Liver (tissue), 9 donors: ENCODE data around the gene TMEM163. TPM values are rescaled to one million over a fixed set of nuclear protein-coding genes. Genes with fewer than 3 reads are reported as not detected.

Experiments used
- DNase-seq: peaks from one replicate; pipeline ENCODE4 v3.0.0-alpha.2; 2017; ENCODE audit warnings: low spot score
- H3K27ac ChIP-seq, 2 donors: one replicate each; pipeline ENCODE4 v1.7.0; 2013; ENCODE audit warnings: inconsistent platforms in 2 of 2, low read length in 2 of 2, control low read depth in 1 of 2, low read depth in 1 of 2, mild to moderate bottlenecking in 1 of 2
- H3K27me3 ChIP-seq, 4 donors: one replicate each; pipeline versions ENCODE4 v1.6.1 to v1.7.0; 2013; ENCODE audit warnings: low read length in 3 of 4, inconsistent platforms in 1 of 4, mild to moderate bottlenecking in 1 of 4, moderate library complexity in 1 of 4; ENCODE audit not compliant: control insufficient read depth in 4 of 4, insufficient read depth in 4 of 4
- H3K36me3 ChIP-seq, 4 donors: one replicate each; pipeline versions ENCODE4 v1.6.1 to v1.7.0; 2013; ENCODE audit warnings: low read length in 3 of 4, mild to moderate bottlenecking in 3 of 4, low read depth in 1 of 4, moderate library complexity in 1 of 4; ENCODE audit not compliant: control insufficient read depth in 4 of 4, insufficient read depth in 3 of 4
- H3K4me1 ChIP-seq, 4 donors: one replicate each; pipeline versions ENCODE4 v1.6.1 to v1.7.0; 2013; ENCODE audit warnings: low read length in 3 of 4, mild to moderate bottlenecking in 3 of 4, moderate library complexity in 1 of 4; ENCODE audit not compliant: control insufficient read depth in 4 of 4, insufficient read depth in 4 of 4
- H3K4me3 ChIP-seq, 3 donors: one replicate each; pipeline versions ENCODE4 v1.6.1 to v1.7.0; 2013; ENCODE audit warnings: low read length in 3 of 3, control low read depth in 1 of 3, low read depth in 1 of 3, mild to moderate bottlenecking in 1 of 3
- H3K9ac ChIP-seq, 2 donors: one replicate each; pipeline ENCODE4 v1.7.0; 2013; ENCODE audit warnings: low read length in 2 of 2, mild to moderate bottlenecking in 2 of 2, moderate library complexity in 2 of 2, control low read depth in 1 of 2, low read depth in 1 of 2
- H3K9me3 ChIP-seq, 4 donors: one replicate each; pipeline versions ENCODE4 v1.6.1 to v1.7.0; 2013; ENCODE audit warnings: low read length in 3 of 4; ENCODE audit not compliant: control insufficient read depth in 4 of 4
- EGR1 ChIP-seq, 2 donors: IDR thresholded peaks; 2 replicates each; pipeline ENCODE4 v1.6.1; 2016 to 2018; ENCODE audit warnings: antibody characterized with exemption in 2 of 2, low read depth in 2 of 2
- FOXA1 ChIP-seq: IDR thresholded peaks from 2 replicates; pipeline ENCODE4 v1.6.1; 2016; ENCODE audit warnings: antibody characterized with exemption
- FOXA2 ChIP-seq: IDR thresholded peaks from 2 replicates; pipeline ENCODE4 v1.6.1; 2016; ENCODE audit warnings: antibody characterized with exemption
- GABPA ChIP-seq, 2 donors: IDR thresholded peaks in 1 of 2; conservative IDR thresholded peaks in 1 of 2; 2 replicates each; pipeline ENCODE4 v1.6.1; 2016; ENCODE audit warnings: antibody characterized with exemption in 2 of 2, mild to moderate bottlenecking in 1 of 2, moderate library complexity in 1 of 2
- HNF4A ChIP-seq, 2 donors: conservative IDR thresholded peaks; 2 replicates each; pipeline ENCODE4 v1.6.1; 2016; ENCODE audit warnings: antibody characterized with exemption in 2 of 2, mild to moderate bottlenecking in 2 of 2
- HNF4G ChIP-seq: IDR thresholded peaks from 2 replicates; pipeline ENCODE4 v1.6.1; 2016; ENCODE audit warnings: antibody characterized with exemption
- JUND ChIP-seq, 2 donors: IDR thresholded peaks; 2 replicates each; pipeline ENCODE4 v1.6.1; 2016; ENCODE audit warnings: antibody characterized with exemption in 2 of 2
- NR2F2 ChIP-seq: IDR thresholded peaks from 2 replicates; pipeline ENCODE4 v1.6.1; 2016; ENCODE audit warnings: antibody characterized with exemption
- RAD21 ChIP-seq, 2 donors: IDR thresholded peaks; 2 replicates each; pipeline ENCODE4 v1.6.1; 2016; ENCODE audit warnings: antibody characterized with exemption in 2 of 2, mild to moderate bottlenecking in 2 of 2
- REST ChIP-seq: IDR thresholded peaks from 2 replicates; pipeline ENCODE4 v1.6.1; 2016; ENCODE audit warnings: antibody characterized with exemption, mild to moderate bottlenecking
- RXRA ChIP-seq, 2 donors: IDR thresholded peaks; 2 replicates each; pipeline ENCODE4 v1.6.1; 2017 to 2018; ENCODE audit warnings: antibody characterized with exemption in 2 of 2, mild to moderate bottlenecking in 1 of 2
- SP1 ChIP-seq: IDR thresholded peaks from 2 replicates; pipeline ENCODE4 v1.6.1; 2018; ENCODE audit warnings: antibody characterized with exemption, mild to moderate bottlenecking
- TAF1 ChIP-seq: conservative IDR thresholded peaks from 2 replicates; pipeline ENCODE4 v1.6.1; 2016; ENCODE audit warnings: antibody characterized with exemption, mild to moderate bottlenecking
- YY1 ChIP-seq: IDR thresholded peaks from 2 replicates; pipeline ENCODE4 v1.6.1; 2016; ENCODE audit warnings: antibody characterized with exemption, mild to moderate bottlenecking
- WGBS: extraction: QIAGEN DNeasy Blood & Tissue Kit; methylation state at CpG from one replicate; pipeline ENCODE4 v1.1.7; 2013; 5-methylcytosine and 5-hydroxymethylcytosine counted together
- polyA plus RNA-seq, 2 donors: library from polyadenylated mRNA; stranded (reverse) in 1 of 2; unstranded in 1 of 2; fragments of 200-250 nt in 1 of 2; fragments of >200 nt in 1 of 2; fragmentation: Nextera tagmentation in 1 of 2; extraction: Ambion mirVana in 1 of 2; gene quantifications; one replicate each; pipeline versions ENCODE4 v1.2.1 to v1.2.3, GENCODE V29; 2013 to 2015
- total RNA-seq, 2 donors: library from RNA; depleted of rRNA; stranded (reverse); fragments of >200 nt; gene quantifications; one replicate each; pipeline ENCODE4 v1.2.3, GENCODE V29; 2014
- TF ChIP-seq, protein P1 (sequence below): IDR thresholded peaks from 2 replicates; pipeline ENCODE4 v1.6.1; 2016; ENCODE audit warnings: antibody characterized with exemption
- TF ChIP-seq, protein P2 (sequence below): fragments of 150-350 bp; IDR thresholded peaks from 2 replicates; pipeline ENCODE4 v1.5.1; 2017; ENCODE audit warnings: improper control_type of control experiment, low read depth, low read length; ENCODE audit not compliant: missing input control
- TF ChIP-seq, protein P3 (sequence below): IDR thresholded peaks from 2 replicates; pipeline ENCODE4 v1.6.1; 2016; ENCODE audit warnings: antibody characterized with exemption
- TF ChIP-seq, protein P4 (sequence below): IDR thresholded peaks from 2 replicates; pipeline ENCODE4 v1.6.1; 2016; ENCODE audit warnings: antibody characterized with exemption
- donor health status: healthy.
- donor health status: healthy.
- donor health status: healthy.
- donor health status: healthy.
- donor health status: healthy.

The TMEM163 gene
- total and polyA plus RNA-seq, 4 donors = 0.08 to 0.48 (median 0.25) TPM

DNA sequence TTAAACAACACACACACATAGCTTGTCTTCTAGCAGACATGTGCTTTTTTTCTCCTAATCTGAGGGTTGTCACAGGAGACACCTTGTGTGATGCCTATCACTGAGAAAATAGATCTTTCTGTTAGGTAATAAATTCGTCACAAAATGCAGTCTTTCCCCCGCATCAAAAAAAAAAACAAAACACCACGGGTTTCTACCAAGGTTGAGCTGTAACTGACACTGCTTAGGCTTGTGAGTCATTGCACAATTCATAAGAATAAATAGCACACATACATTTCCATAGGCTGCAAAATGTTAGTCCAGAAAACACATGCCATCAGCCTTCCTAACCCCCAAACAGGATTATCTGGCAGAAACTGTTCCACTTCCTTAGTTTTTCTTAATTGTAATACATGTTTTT is 6.5 kb downstream of the TMEM163 start:
- H3K9ac ChIP-seq = no peak overlapping the region
- no peak for DNase-seq
- TF ChIP-seq, protein P1, sequence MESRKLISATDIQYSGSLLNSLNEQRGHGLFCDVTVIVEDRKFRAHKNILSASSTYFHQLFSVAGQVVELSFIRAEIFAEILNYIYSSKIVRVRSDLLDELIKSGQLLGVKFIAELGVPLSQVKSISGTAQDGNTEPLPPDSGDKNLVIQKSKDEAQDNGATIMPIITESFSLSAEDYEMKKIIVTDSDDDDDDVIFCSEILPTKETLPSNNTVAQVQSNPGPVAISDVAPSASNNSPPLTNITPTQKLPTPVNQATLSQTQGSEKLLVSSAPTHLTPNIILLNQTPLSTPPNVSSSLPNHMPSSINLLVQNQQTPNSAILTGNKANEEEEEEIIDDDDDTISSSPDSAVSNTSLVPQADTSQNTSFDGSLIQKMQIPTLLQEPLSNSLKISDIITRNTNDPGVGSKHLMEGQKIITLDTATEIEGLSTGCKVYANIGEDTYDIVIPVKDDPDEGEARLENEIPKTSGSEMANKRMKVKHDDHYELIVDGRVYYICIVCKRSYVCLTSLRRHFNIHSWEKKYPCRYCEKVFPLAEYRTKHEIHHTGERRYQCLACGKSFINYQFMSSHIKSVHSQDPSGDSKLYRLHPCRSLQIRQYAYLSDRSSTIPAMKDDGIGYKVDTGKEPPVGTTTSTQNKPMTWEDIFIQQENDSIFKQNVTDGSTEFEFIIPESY = no peak
- TF ChIP-seq, protein P2, sequence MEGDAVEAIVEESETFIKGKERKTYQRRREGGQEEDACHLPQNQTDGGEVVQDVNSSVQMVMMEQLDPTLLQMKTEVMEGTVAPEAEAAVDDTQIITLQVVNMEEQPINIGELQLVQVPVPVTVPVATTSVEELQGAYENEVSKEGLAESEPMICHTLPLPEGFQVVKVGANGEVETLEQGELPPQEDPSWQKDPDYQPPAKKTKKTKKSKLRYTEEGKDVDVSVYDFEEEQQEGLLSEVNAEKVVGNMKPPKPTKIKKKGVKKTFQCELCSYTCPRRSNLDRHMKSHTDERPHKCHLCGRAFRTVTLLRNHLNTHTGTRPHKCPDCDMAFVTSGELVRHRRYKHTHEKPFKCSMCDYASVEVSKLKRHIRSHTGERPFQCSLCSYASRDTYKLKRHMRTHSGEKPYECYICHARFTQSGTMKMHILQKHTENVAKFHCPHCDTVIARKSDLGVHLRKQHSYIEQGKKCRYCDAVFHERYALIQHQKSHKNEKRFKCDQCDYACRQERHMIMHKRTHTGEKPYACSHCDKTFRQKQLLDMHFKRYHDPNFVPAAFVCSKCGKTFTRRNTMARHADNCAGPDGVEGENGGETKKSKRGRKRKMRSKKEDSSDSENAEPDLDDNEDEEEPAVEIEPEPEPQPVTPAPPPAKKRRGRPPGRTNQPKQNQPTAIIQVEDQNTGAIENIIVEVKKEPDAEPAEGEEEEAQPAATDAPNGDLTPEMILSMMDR = no peak
- TF ChIP-seq EGR1 (IDR thresholded peaks at IDR 0.05; ENCODE audit: low read depth in 2 of 2) = no peak
- TF ChIP-seq, protein P3, sequence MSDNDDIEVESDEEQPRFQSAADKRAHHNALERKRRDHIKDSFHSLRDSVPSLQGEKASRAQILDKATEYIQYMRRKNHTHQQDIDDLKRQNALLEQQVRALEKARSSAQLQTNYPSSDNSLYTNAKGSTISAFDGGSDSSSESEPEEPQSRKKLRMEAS = no peak
- TF ChIP-seq FOXA1 = no peak
- TF ChIP-seq HNF4G = no peak
- no peak for TF ChIP-seq RAD21 (IDR thresholded peaks at IDR 0.05)
- no peak for TF ChIP-seq TAF1
- TF ChIP-seq JUND (IDR thresholded peaks at IDR 0.05) = no peak
- no peaks in the 10 kb centered on the region for H3K36me3 ChIP-seq
- H3K4me3 ChIP-seq = no peak overlapping the region
- no peaks in the 10 kb centered on the region for H3K4me1 ChIP-seq
- WGBS = 45% methylated on average over 3 of the region's 3 CpGs
- H3K27ac ChIP-seq = no peak overlapping the region
- H3K9me3 ChIP-seq = no peaks in the 10 kb centered on the region
- H3K27me3 ChIP-seq = peaks cover 0 to 14% (median 5%) of the 10 kb centered on the region in 4 donors

DNA sequence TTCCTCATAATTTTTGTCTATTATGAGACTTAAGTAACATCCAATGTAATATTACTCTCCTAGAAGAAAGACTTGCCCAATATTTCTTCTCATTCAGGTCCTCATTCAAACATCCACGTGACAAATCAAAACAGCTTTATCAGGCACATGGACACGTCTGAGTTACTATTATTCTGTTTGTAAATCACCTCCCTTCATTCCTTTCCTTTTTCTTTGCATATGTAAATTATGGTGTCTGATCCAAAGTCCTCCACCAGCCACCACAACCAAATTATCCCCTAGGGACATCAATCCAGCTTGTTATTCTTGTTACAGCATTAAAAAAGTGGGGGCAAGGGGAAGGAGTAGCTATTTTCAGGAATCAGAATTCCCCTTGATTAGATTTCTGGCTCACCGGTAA is 7.1 kb downstream of the TMEM163 start:
- TF ChIP-seq, protein P3 = no peak
- TF ChIP-seq, protein P4, sequence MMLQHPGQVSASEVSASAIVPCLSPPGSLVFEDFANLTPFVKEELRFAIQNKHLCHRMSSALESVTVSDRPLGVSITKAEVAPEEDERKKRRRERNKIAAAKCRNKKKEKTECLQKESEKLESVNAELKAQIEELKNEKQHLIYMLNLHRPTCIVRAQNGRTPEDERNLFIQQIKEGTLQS = no peak
- TF ChIP-seq YY1 (no peak), EGR1 (IDR thresholded peaks at IDR 0.05; ENCODE audit: low read depth in 2 of 2) (no peak), FOXA2 (no peak), RXRA (IDR thresholded peaks at IDR 0.05) (no peak), REST (no peak), RAD21 (IDR thresholded peaks at IDR 0.05) (no peak), NR2F2 (no peak), TAF1 (no peak), JUND (IDR thresholded peaks at IDR 0.05) (no peak), GABPA (IDR thresholded peaks at IDR 0.05 in 1 of 2, conservative IDR thresholded peaks at IDR 0.05 in 1 of 2) (no peak), SP1 (no peak), FOXA1 (no peak), HNF4A (conservative IDR thresholded peaks at IDR 0.05) (no peak), HNF4G (no peak)
- TF ChIP-seq, protein P2 = no peak
- TF ChIP-seq, protein P1 = no peak
- no peak overlapping the region for H3K27ac ChIP-seq
- 54% methylated on average over 3 of the region's 3 CpGs for WGBS
- no peak for DNase-seq
- no peak overlapping the region for H3K9ac ChIP-seq
- no peaks in the 10 kb centered on the region for H3K36me3 ChIP-seq
- no peak overlapping the region for H3K4me3 ChIP-seq
- H3K27me3 ChIP-seq = peaks cover 0 to 11% (median 4%) of the 10 kb centered on the region in 4 donors
- H3K9me3 ChIP-seq = no peaks in the 10 kb centered on the region
- H3K4me1 ChIP-seq = no peaks in the 10 kb centered on the region
